ENCODE data around the gene PFKFB3. TPM values are rescaled to one million over a fixed set of nuclear protein-coding genes. Genes with fewer than 3 reads are reported as not detected.

The PFKFB3 gene
- total and polyA plus RNA-seq, 2 of the 13 experiments (the other 11 are each of a cell fraction or from before 2014, with no cell fraction given): 1.2 to 13.3 TPM

- Histone ChIP-seq H2AFZ (ENCODE audit: low read length) (no peak overlapping the region), H3K36me3 (replicated peaks in 1 of 2; ENCODE audit: control insufficient read depth in 1 of 2, insufficient read depth in 2 of 2, low read length in 2 of 2) (no peaks in the 10 kb centered on the region), H3K9me3 (ENCODE audit: low read length) (no peaks in the 10 kb centered on the region), H3K4me2 (ENCODE audit: low read depth, low read length) (no peak overlapping the region), H3K27me3 (ENCODE audit: control insufficient read depth in 1 of 2, insufficient read depth in 2 of 2, low read length in 2 of 2) (peaks cover 0 to 7% of the 10 kb centered on the region in 2 experiments; a peak in 2 of 5 replicates), H3K4me3 (replicated peaks in 1 of 3; ENCODE audit: insufficient read depth in 1 of 3, low read depth in 2 of 3, low read length in 3 of 3) (no peak overlapping the region), H4K20me1 (ENCODE audit: insufficient read depth, low read length) (no peaks in the 10 kb centered on the region), H3K4me1 (ENCODE audit: insufficient read depth, low read length) (no peaks in the 10 kb centered on the region), H3K27ac (ENCODE audit: extremely low read length, insufficient read depth, low read length) (no peak overlapping the region), H3K79me2 (ENCODE audit: insufficient read depth, low read length) (no peaks in the 10 kb centered on the region), H3K9ac (ENCODE audit: insufficient read depth, low read depth, low read length) (no peak overlapping the region)
- ChIA-PET CTCF (ENCODE audit: low intra/inter-chr PET ratio, low total read pairs) (no interaction called here), POLR2A (no interaction called here)
- in situ Hi-C loops (cut with HindIII; ENCODE audit: extremely low pct_ligation_motif_present, low pct_unique_long_range_greater_than_20kb): no loop called here
- no peak for TF ChIP-seq ZNF572 (CRISPR knock-in tag; IDR thresholded peaks at IDR 0.05)
- no peak for TF ChIP-seq SP1 (IDR thresholded peaks at IDR 0.05)
- TF ChIP-seq SP1 (CRISPR knock-in tag; IDR thresholded peaks at IDR 0.05): no peak
- no peak for TF ChIP-seq TOPORS (CRISPR knock-in tag; IDR thresholded peaks at IDR 0.05)
- no peak for TF ChIP-seq RBM39 (IDR thresholded peaks at IDR 0.05; ENCODE audit: low read depth, low read length, poor library complexity, severe bottlenecking)
- TF ChIP-seq LRRFIP1 (CRISPR knock-in tag; conservative IDR thresholded peaks at IDR 0.05): no peak
- no peak for TF ChIP-seq NR2F1 (CRISPR knock-in tag; IDR thresholded peaks at IDR 0.05)
- TF ChIP-seq, protein P1, sequence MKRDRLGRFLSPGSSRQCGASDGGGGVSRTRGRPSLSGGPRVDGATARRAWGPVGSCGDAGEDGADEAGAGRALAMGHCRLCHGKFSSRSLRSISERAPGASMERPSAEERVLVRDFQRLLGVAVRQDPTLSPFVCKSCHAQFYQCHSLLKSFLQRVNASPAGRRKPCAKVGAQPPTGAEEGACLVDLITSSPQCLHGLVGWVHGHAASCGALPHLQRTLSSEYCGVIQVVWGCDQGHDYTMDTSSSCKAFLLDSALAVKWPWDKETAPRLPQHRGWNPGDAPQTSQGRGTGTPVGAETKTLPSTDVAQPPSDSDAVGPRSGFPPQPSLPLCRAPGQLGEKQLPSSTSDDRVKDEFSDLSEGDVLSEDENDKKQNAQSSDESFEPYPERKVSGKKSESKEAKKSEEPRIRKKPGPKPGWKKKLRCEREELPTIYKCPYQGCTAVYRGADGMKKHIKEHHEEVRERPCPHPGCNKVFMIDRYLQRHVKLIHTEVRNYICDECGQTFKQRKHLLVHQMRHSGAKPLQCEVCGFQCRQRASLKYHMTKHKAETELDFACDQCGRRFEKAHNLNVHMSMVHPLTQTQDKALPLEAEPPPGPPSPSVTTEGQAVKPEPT (CRISPR knock-in tag; IDR thresholded peaks at IDR 0.05; ENCODE audit: low read depth): no peak
- TF ChIP-seq, protein P2, sequence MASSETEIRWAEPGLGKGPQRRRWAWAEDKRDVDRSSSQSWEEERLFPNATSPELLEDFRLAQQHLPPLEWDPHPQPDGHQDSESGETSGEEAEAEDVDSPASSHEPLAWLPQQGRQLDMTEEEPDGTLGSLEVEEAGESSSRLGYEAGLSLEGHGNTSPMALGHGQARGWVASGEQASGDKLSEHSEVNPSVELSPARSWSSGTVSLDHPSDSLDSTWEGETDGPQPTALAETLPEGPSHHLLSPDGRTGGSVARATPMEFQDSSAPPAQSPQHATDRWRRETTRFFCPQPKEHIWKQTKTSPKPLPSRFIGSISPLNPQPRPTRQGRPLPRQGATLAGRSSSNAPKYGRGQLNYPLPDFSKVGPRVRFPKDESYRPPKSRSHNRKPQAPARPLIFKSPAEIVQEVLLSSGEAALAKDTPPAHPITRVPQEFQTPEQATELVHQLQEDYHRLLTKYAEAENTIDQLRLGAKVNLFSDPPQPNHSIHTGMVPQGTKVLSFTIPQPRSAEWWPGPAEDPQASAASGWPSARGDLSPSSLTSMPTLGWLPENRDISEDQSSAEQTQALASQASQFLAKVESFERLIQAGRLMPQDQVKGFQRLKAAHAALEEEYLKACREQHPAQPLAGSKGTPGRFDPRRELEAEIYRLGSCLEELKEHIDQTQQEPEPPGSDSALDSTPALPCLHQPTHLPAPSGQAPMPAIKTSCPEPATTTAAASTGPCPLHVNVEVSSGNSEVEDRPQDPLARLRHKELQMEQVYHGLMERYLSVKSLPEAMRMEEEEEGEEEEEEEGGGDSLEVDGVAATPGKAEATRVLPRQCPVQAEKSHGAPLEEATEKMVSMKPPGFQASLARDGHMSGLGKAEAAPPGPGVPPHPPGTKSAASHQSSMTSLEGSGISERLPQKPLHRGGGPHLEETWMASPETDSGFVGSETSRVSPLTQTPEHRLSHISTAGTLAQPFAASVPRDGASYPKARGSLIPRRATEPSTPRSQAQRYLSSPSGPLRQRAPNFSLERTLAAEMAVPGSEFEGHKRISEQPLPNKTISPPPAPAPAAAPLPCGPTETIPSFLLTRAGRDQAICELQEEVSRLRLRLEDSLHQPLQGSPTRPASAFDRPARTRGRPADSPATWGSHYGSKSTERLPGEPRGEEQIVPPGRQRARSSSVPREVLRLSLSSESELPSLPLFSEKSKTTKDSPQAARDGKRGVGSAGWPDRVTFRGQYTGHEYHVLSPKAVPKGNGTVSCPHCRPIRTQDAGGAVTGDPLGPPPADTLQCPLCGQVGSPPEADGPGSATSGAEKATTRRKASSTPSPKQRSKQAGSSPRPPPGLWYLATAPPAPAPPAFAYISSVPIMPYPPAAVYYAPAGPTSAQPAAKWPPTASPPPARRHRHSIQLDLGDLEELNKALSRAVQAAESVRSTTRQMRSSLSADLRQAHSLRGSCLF (CRISPR knock-in tag; IDR thresholded peaks at IDR 0.05; ENCODE audit: borderline replicate concordance): no peak
- TF ChIP-seq NR2F2 (IDR thresholded peaks at IDR 0.05; ENCODE audit: borderline replicate concordance, low read depth): no peak
- no peak for TF ChIP-seq ZNF549 (CRISPR knock-in tag; IDR thresholded peaks at IDR 0.05)
- BruUV-seq (replicated peaks): no TSS peak
- intact Hi-C loops (cut with micrococcal nuclease; ENCODE audit: unreplicated experiment): no loop called here
- 63% methylated on average over 19 of the region's 19 CpGs for WGBS (ENCODE audit: low lambda C conversion rate)
- FAIRE-seq: no peak
- ATAC-seq: no peak
- no peak for DNase-seq (ENCODE audit: low spot score)
Measured at GRCh38 chr10:6191569-6191968, 11.2 kb upstream of the PFKFB3 start.
